HG02759 (cell line): ENCODE results near the gene CAMKK1.
A peak's percentile ranks its signal among the peaks of the same experiment; 100 is the strongest.

Experiments
- ATAC-seq: cut with Tn5 transposase; IDR thresholded peaks from one replicate; pipeline ENCODE4 v1.9.1; 2021; ENCODE audit warnings: mild to moderate bottlenecking, moderate library complexity; ENCODE audit not compliant: unreplicated experiment

The CAMKK1 gene

GRCh38 chr17:3893003-3893719 lies at the start of gene CAMKK1:
Gene CAMKK1, minus strand, starts transcription at chr17:3893053. Its CDS starts 7,366 bp downstream, at chr17:3885687.
- peak; percentile 91 for ATAC-seq

- no peak for ATAC-seq
Measured at GRCh38 chr17:3940965-3941698, 48.3 kb upstream of the CAMKK1 start.

GRCh38 chr17:3937359-3937758 lies 44.5 kb upstream of the CAMKK1 start:
- ATAC-seq, result no peak

GRCh38 chr17:3935825-3936355 lies 43.0 kb upstream of the CAMKK1 start:
- no peak for ATAC-seq

- ATAC-seq, result no peak
Measured at GRCh38 chr17:3935140-3935542, 42.3 kb upstream of the CAMKK1 start.

GRCh38 chr17:3929764-3930163 lies 36.9 kb upstream of the CAMKK1 start:
- no peak for ATAC-seq

- ATAC-seq, result no peak
Measured at GRCh38 chr17:3929181-3929580, 36.3 kb upstream of the CAMKK1 start.

GRCh38 chr17:3928406-3928805 lies 35.6 kb upstream of the CAMKK1 start:
- ATAC-seq, result no peak

GRCh38 chr17:3927628-3928340 lies 34.9 kb upstream of the CAMKK1 start:
- no peak for ATAC-seq

- ATAC-seq, result no peak
Measured at GRCh38 chr17:3926860-3927627, 34.2 kb upstream of the CAMKK1 start.

GRCh38 chr17:3925684-3926485 lies 33.0 kb upstream of the CAMKK1 start:
- no peak for ATAC-seq

GRCh38 chr17:3924512-3925350 lies 31.9 kb upstream of the CAMKK1 start:
- no peak for ATAC-seq

GRCh38 chr17:3923466-3924190 lies 30.8 kb upstream of the CAMKK1 start:
- no peak for ATAC-seq

GRCh38 chr17:3922765-3923164 lies 29.9 kb upstream of the CAMKK1 start:
- no peak for ATAC-seq

- no peak for ATAC-seq
Measured at GRCh38 chr17:3921502-3922319, 28.9 kb upstream of the CAMKK1 start.

GRCh38 chr17:3921006-3921405 lies 28.2 kb upstream of the CAMKK1 start:
- ATAC-seq, result no peak

GRCh38 chr17:3919123-3919624 lies 26.3 kb upstream of the CAMKK1 start:
- ATAC-seq, result no peak
